Activated T-cell treated with anti-CD3 and anti-CD28 coated beads, Interleukin-2, amount 50 U/mL, for 24 hours (primary cell): ENCODE results near the gene UBR3.

Source experiments
- DNase-seq: peaks from one replicate; pipeline ENCODE4 v3.0.0-alpha.2; 2020
- H3K27ac Mint-ChIP-seq: 2 replicates; pipeline ENCODE4 v1.8.0; 2020; ENCODE audit warnings: mild to moderate bottlenecking, mixed read lengths
- H3K27me3 Mint-ChIP-seq: 2 replicates; pipeline ENCODE4 v1.8.0; 2020; ENCODE audit warnings: mixed read lengths
- H3K36me3 Mint-ChIP-seq: 2 replicates; pipeline ENCODE4 v1.8.0; 2020; ENCODE audit warnings: low read depth, mixed read lengths
- H3K4me1 Mint-ChIP-seq: 2 replicates; pipeline ENCODE4 v1.8.0; 2020; ENCODE audit warnings: low read depth, mixed read lengths
- H3K4me3 Mint-ChIP-seq: 2 replicates; pipeline ENCODE4 v1.8.0; 2020; ENCODE audit warnings: mild to moderate bottlenecking, moderate library complexity, mixed read lengths
- H3K9me3 Mint-ChIP-seq: 2 replicates; pipeline ENCODE4 v1.8.0; 2020; ENCODE audit warnings: mixed read lengths

The UBR3 gene

DNA sequence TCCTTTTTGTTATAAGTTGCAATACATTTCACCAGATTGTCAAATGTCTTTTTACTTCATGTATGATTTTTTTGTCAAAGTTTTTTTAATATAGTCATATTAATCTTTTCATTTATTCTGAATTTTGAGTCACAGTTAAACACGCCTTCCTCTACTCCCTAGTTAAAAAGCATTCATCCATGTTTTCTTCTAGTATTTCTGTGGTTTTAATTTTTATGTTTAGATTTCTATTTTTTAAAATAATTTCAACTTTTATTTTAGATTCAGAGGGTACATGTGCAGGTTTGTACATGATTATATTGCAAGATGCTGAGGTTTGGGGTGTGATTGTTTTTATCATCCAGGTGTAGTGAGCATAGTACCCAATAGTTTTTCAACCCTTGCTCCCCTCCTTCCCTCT, 204.0 kb downstream of the UBR3 start:
- Mint-ChIP-seq H3K36me3 (peaks cover 53% of the 10 kb centered on the region), H3K9me3 (no peaks in the 10 kb centered on the region), H3K4me3 (no peak overlapping the region), H3K4me1 (no peaks in the 10 kb centered on the region), H3K27ac (no peak overlapping the region), H3K27me3 (no peaks in the 10 kb centered on the region)
- no peak for DNase-seq

DNA sequence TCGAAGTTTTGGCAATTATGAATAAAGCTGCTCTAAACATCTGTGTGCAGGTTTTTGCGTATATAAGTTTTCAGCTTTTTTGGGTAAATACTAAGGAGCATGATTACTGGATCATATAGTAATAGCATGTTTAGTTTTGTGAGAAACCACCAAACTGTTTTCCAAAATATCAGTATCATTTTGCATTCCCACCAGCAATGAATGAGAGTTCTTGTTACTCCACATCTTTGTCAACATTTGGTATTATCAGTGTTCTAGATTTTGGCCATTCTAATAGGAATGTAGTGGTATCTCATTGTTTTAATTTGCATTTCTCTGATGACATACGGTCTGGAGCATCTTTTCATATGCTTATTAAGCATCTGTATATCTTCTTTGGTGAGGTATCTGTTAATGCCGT, 207.3 kb downstream of the UBR3 start:
- Mint-ChIP-seq H3K36me3 (peaks cover 50% of the 10 kb centered on the region), H3K27me3 (no peaks in the 10 kb centered on the region), H3K4me3 (no peak overlapping the region), H3K4me1 (no peaks in the 10 kb centered on the region), H3K27ac (no peak overlapping the region), H3K9me3 (no peaks in the 10 kb centered on the region)
- DNase-seq: no peak

DNA sequence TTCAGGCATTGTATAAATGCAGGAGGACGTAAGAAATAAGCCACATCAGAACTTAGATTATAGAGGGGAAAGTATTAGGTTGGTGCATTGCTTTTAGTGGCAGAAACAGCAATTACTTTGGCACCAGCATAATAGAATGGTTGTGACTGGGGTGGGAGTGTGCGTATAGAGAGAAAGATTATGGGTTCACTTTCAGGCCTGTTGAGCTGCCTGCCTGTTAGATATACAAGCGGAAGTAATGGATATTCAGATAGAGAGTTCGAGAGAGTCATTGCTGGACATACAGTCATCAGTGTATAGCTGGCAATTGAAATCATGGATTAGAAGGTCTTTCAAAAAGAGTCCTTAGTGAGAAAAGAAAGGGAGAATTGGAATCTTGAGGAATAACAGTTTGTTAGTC, 211.5 kb downstream of the UBR3 start:
- no peak overlapping the region for H3K27ac Mint-ChIP-seq
- H3K36me3 Mint-ChIP-seq: peaks cover 45% of the 10 kb centered on the region
- DNase-seq: no peak
- H3K9me3 Mint-ChIP-seq: no peaks in the 10 kb centered on the region
- no peaks in the 10 kb centered on the region for H3K4me1 Mint-ChIP-seq
- H3K4me3 Mint-ChIP-seq: no peak overlapping the region
- H3K27me3 Mint-ChIP-seq: no peaks in the 10 kb centered on the region

DNA sequence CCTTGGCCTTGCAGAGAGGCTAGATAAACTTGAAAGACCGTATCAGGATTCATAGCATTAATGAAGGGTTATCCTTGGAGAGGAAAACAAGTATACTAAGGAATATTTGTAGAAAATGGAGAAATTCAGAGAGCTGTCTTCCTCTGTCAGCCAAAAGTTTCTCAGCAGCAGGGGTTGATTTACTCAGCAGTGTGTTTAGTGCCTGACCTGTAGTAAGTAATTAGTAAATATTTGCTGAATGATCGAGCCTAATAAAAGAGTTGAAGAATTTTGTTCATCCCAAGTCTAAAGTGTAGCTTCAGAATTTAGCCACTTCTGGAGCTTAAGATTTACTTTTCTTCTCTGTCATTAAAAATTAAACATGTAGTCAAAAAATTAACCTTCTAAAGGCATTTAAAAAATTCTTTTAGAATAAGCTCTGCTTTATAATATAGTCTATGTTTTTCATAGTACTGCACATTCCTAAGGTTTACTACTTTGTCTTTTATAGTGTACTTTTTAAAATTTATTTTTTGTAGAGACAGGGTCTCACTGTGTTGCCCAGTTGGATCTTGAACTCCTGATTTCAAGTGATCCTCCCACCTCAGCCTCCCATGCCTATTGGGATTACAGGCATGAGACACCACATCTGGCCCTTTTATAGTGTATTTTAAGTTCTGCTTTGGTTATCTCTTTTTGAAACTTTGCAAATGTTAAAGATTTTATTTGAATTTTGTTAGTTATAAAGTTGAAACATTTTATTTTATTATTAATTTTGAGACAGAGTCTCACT, 212.3 kb downstream of the UBR3 start:
- no peaks in the 10 kb centered on the region for H3K9me3 Mint-ChIP-seq
- H3K27ac Mint-ChIP-seq: no peak overlapping the region
- no peak overlapping the region for H3K4me3 Mint-ChIP-seq
- no peaks in the 10 kb centered on the region for H3K27me3 Mint-ChIP-seq
- H3K36me3 Mint-ChIP-seq: peaks cover 39% of the 10 kb centered on the region
- DNase-seq: no peak
- H3K4me1 Mint-ChIP-seq: no peaks in the 10 kb centered on the region

DNA sequence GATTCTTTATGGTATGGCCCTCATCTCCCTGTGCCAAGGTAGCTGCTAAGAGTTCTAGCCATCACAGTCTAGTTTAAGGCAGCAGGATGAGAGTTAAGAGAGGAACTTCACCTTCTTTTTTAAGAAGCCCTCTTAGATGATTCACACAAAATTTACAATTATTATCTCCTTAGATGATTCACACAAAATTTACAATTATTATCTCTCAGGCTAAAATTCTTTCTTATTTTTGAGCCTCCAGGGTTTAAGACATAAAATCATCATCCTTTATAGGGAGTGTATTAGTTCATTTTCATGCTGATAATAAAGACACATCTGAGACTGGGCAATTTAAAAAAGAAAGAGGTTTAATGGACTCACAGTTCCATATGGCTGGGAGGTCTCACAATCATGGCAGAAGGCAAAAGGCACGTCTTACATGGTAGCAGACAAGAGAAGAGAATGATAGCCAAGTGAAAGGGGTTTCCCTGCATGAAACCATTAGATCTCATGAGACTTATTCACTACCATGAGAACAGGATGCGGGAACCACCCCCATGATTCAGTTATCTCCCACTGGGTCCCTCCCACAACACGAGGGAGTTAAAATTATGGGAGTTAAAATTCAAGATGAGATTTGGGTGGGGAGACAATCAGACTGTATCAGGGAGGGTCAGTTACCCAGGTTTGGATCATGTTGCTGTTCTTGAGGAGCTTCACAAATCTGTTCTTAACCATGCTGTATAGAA, 217.7 kb downstream of the UBR3 start:
- no peak for DNase-seq

DNA sequence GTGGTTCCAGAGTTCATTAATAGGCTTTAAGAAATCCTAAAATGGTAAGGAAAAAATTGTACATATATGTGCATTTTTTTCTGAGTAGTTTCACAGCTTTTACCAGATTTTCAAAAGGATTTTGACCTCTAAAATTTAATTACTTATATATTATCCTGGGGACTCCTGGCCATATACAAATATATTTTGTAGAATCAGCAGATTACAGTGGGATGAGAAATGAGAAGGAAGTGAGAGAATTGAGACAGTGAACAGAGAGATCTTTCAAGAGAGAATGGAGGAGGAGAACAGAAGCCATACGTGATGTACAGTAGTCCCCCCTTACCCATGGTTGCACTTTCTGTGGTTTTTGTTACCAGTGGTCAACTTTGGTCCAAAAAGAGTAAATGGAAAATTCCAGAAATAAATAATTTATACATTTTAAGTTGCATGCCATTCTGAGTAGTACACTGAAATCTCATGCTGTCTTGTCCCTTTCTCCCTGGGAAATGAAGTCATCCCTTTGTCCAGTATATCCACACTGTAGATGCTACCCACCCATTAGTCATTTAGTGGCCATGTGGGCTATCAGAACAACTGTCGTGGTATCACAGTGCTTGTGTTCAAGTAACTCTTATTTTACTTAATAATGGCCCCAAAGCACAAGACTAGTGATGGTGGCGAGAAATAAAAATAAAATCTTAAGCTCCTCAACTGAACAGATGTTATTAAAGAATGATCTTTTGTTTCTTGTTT, 220.2 kb downstream of the UBR3 start:
- Mint-ChIP-seq H3K27ac (no peak overlapping the region), H3K36me3 (peaks cover 47% of the 10 kb centered on the region)

More for the DNA sequence above, 217.7 kb downstream of the UBR3 start:
- no peaks in the 10 kb centered on the region for H3K4me1 Mint-ChIP-seq
- peaks cover 49% of the 10 kb centered on the region for H3K36me3 Mint-ChIP-seq
- no peak overlapping the region for H3K4me3 Mint-ChIP-seq
- H3K27me3 Mint-ChIP-seq: no peaks in the 10 kb centered on the region
- H3K27ac Mint-ChIP-seq: no peak overlapping the region
- no peaks in the 10 kb centered on the region for H3K9me3 Mint-ChIP-seq

DNA sequence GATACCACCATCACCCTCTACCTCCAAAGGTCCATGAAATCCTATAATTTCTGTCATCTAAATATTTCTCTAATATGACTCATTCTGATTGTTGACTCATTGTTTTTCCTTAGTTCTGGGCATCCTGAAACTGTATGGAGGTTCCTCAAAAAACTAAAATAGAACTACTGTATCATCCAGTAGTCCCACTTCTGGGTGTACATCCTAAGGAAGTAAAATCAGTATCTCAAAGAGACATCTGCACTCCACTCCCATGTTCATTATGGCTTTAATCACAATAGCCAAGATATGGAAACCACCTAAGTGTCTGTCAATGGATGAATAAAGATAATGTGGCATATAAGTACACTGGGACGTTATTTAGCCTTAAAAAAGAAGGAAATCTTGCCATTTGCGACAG, 224.9 kb downstream of the UBR3 start:
- no peak for DNase-seq
- no peaks in the 10 kb centered on the region for H3K9me3 Mint-ChIP-seq
- no peaks in the 10 kb centered on the region for H3K27me3 Mint-ChIP-seq
- no peaks in the 10 kb centered on the region for H3K4me1 Mint-ChIP-seq
- H3K4me3 Mint-ChIP-seq: no peak overlapping the region
- peaks cover 63% of the 10 kb centered on the region for H3K36me3 Mint-ChIP-seq
- H3K27ac Mint-ChIP-seq: no peak overlapping the region

More for the DNA sequence above, 220.2 kb downstream of the UBR3 start:
- no peaks in the 10 kb centered on the region for H3K9me3 Mint-ChIP-seq
- DNase-seq: no peak
- H3K27me3 Mint-ChIP-seq: no peaks in the 10 kb centered on the region
- H3K4me1 Mint-ChIP-seq: no peaks in the 10 kb centered on the region
- H3K4me3 Mint-ChIP-seq: no peak overlapping the region

DNA sequence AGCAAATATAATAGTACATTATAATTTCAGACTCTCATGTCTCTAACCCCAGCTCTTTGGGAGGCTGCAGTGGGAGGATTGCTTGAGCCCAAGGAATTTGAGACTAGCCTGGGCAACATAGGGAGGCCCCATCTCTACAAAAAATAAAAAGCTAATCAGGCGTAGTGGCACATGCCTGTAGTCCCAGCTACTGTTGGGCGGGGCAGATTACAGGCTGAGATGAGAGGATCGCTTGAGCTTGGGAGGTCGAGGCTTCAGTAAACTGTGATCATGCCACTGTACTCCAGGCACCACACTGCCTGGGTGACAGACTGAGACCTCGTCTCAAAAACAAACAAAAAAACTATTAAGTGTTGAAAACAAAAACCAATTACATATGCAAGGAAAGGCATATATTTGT, 227.7 kb downstream of the UBR3 start:
- no peaks in the 10 kb centered on the region for H3K9me3 Mint-ChIP-seq
- no peak overlapping the region for H3K27ac Mint-ChIP-seq
- H3K27me3 Mint-ChIP-seq: no peaks in the 10 kb centered on the region
- no peak for DNase-seq
- no peaks in the 10 kb centered on the region for H3K4me1 Mint-ChIP-seq
- H3K4me3 Mint-ChIP-seq: no peak overlapping the region
- peaks cover 63% of the 10 kb centered on the region for H3K36me3 Mint-ChIP-seq

DNA sequence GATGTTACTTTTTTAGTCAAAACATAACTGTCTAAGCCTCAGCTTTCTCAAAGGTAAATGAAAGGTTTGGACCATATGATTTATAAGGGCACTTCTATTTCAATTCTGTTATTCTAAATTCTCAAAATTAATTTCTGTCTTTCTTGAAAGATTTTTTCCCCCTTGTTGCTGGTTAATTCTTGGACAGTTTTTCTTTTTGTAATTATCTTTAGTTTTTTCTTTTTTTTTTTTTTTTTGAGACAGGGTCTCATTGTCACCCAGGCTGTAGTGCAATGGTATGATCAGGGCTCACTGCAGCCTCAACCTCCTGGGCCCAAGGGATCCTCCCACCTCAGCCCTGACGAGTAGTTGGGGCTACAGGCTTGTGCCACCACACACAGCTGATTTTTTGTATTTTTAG, 229.6 kb downstream of the UBR3 start:
- H3K36me3 Mint-ChIP-seq: peaks cover 64% of the 10 kb centered on the region
- H3K4me1 Mint-ChIP-seq: no peaks in the 10 kb centered on the region
- H3K27ac Mint-ChIP-seq: no peak overlapping the region
- H3K4me3 Mint-ChIP-seq: no peak overlapping the region
- no peak for DNase-seq
- no peaks in the 10 kb centered on the region for H3K9me3 Mint-ChIP-seq
- no peaks in the 10 kb centered on the region for H3K27me3 Mint-ChIP-seq

DNA sequence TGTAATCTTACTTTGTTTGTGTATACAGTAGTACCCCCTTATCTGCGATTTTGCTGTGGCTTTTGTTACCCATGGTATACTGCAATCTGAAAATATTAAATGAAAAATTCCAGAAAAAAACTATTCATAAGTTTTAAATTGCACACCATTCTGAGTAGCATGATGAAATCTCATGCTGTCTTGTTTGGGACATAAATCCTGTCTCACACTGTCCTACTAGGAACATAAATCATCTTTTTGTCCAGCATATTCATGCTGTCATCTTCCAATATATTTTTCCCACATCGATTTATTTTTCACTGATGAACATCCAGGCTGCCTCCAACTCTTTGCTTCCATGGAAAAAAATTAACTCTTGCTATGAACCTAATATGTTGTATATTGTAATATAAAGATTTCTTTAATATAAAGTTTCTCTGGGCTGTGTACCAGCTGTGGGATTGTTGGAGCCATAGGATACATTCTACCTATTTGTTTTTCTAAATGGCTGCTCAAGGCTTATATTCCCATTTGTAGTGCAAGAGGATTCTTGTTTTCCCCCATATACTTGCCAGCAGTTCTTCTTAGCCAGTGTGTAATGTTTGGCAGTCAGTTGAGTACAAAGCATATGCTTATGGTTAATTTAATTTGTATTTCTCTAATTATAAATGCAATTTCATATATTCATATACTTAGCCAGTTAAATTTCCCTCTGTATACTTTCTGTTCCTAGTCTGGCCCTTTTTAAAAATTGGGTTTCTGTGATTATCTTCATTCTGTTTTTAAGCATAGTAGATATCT, 236.4 kb downstream of the UBR3 start:
- Mint-ChIP-seq H3K4me3 (no peak overlapping the region), H3K27me3 (no peaks in the 10 kb centered on the region), H3K4me1 (no peaks in the 10 kb centered on the region), H3K36me3 (peaks cover 63% of the 10 kb centered on the region), H3K27ac (no peak overlapping the region), H3K9me3 (peaks cover 2% of the 10 kb centered on the region)
- no peak for DNase-seq

DNA sequence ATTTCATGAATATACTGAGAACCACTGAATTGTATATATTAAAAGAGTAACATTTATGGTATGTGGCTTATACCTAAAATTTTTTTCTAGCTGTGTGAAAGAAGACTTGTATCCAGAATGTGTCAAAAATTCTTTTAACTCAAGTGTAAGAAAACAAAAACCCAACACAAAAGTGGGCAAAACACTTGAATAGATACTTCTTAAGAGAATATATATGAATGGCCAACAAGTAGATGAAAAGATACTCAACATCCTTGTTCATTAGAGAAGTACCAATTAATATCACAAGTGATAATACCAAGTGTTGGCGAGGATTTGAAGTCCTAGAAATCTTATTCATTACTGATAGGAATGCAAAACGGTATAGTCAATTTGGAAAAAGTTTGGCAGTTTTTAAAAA, 243.5 kb downstream of the UBR3 start:
- Mint-ChIP-seq H3K4me1 (no peaks in the 10 kb centered on the region), H3K36me3 (peaks cover 77% of the 10 kb centered on the region), H3K27me3 (no peaks in the 10 kb centered on the region), H3K9me3 (peaks cover 17% of the 10 kb centered on the region), H3K4me3 (no peak overlapping the region), H3K27ac (no peak overlapping the region)
- no peak for DNase-seq

DNA sequence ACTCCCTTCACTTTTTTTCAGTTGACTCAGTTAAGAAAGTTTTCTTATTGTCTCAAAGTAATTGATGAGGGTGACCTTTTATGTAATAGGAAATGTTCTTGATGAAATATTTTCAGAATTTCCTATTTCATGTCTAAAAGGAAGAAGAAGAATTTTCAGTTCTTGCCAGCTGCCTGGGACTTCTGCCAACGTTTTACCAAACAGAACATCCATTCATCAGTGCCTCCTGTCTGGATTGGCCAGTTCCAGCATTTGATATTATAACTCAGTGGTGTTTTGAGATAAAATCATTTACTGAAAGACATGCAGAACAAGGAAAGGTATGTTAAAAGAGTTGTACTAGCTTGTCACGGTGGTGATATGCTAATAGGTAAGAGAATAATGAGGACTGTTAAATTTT, 246.0 kb downstream of the UBR3 start:
- H3K36me3 Mint-ChIP-seq: peaks cover 80% of the 10 kb centered on the region
- peaks cover 17% of the 10 kb centered on the region for H3K9me3 Mint-ChIP-seq
- no peaks in the 10 kb centered on the region for H3K4me1 Mint-ChIP-seq
- no peak for DNase-seq
- H3K27me3 Mint-ChIP-seq: no peaks in the 10 kb centered on the region
- H3K27ac Mint-ChIP-seq: no peak overlapping the region
- no peak overlapping the region for H3K4me3 Mint-ChIP-seq

DNA sequence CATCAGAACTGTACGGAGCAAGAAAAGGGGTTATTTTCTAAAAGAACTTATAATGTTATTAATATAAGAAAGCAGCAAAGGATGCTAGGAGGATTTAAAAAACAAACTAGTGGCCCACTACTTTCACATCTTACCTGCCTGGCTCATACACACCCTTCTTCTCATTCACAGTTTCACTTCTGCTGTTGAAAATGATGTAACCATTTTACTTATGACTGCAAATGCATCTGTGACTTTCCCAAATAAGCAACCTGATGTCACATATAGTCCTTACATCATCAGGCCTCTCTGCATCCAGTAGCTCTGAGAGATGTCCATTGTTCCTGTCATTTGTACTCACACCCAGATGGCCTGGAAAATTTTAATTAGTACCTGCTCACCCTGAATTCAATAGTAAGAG, 248.9 kb downstream of the UBR3 start:
- Mint-ChIP-seq H3K9me3 (peaks cover 5% of the 10 kb centered on the region), H3K36me3 (peaks cover 68% of the 10 kb centered on the region), H3K4me1 (no peaks in the 10 kb centered on the region), H3K27ac (no peak overlapping the region), H3K4me3 (no peak overlapping the region), H3K27me3 (no peaks in the 10 kb centered on the region)
- DNase-seq: no peak

DNA sequence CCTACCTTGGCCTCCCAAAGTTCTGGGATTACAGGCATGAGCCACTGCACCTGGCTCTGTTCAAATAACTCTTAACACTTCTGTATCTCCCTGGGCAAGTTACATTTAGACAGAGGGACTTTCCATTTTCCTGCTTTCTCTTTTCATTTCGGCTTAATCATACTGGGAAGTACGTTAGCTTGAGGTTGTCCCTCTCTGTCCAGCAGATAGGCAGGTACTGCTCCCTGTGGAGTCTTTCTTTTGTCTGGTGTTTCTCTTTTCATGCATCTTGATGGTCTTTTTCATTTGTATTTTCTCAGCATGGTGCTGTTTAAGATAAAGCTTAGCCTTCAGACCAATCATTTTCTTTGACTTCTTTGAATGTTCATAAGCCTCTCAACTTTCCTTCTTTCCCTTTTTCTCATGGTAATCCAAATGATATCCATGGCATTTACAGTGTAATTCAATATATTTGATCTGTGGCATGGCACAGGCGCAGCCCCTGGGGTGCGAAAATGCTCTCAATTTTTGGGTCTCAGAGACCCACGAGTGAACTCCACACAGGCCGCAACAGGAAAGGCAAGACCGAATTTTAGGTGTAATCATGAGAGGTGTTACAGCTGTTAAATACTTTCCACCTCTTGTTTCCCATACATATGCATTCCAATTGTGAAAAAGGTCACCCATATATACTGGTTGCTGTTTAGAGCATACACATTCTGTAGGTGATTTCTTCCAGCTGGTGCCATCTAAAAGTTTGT, 250.7 kb downstream of the UBR3 start:
- Mint-ChIP-seq H3K9me3 (no peaks in the 10 kb centered on the region), H3K27me3 (no peaks in the 10 kb centered on the region), H3K4me3 (no peak overlapping the region), H3K27ac (no peak overlapping the region), H3K36me3 (peaks cover 70% of the 10 kb centered on the region), H3K4me1 (no peaks in the 10 kb centered on the region)
- DNase-seq: no peak
